H1 (cell line): Measurements from ENCODE around the gene TFF2.

ENCODE experiments used
- EZH2 ChIP-seq: fragments of 200-600 bp; sonication (generic); IDR thresholded peaks from 2 replicates; pipeline ENCODE4 v1.7.1; 2012; ENCODE audit warnings: low read depth, mild to moderate bottlenecking, moderate library complexity, low read length, inconsistent platforms; ENCODE audit not compliant: severe bottlenecking
- KDM5A ChIP-seq: fragments of 200-600 bp; IDR thresholded peaks from 2 replicates; pipeline ENCODE4 v1.7.1; 2012; ENCODE audit warnings: mild to moderate bottlenecking, low read length, inconsistent platforms, mixed read lengths
- MAX ChIP-seq: IDR thresholded peaks from 2 replicates; pipeline ENCODE4 v1.6.1; 2012; ENCODE audit warnings: inconsistent platforms
- POLR2A ChIP-seq, 2 experiments: IDR thresholded peaks; 1 replicate in 1 of 2; 2 replicates in 1 of 2; pipeline ENCODE4 v1.6.1; 2011; ENCODE audit warnings: low read depth in 2 of 2, low read length in 2 of 2, mild to moderate bottlenecking in 2 of 2; ENCODE audit errors: control extremely low read depth in 1 of 2
- RAD21 ChIP-seq, 2 experiments: IDR thresholded peaks in 1 of 2; conservative IDR thresholded peaks in 1 of 2; 2 replicates each; pipeline ENCODE4 v1.6.1; 2011; ENCODE audit warnings: low read depth in 2 of 2, low read length in 2 of 2, improper control_type of control experiment in 1 of 2, inconsistent platforms in 1 of 2, mild to moderate bottlenecking in 1 of 2, moderate library complexity in 1 of 2
- RFX5 ChIP-seq: IDR thresholded peaks from 2 replicates; pipeline ENCODE4 v1.6.1; 2011; ENCODE audit warnings: low read depth, low read length, improper control_type of control experiment, borderline replicate concordance
- SRF ChIP-seq: IDR thresholded peaks from 2 replicates; pipeline ENCODE4 v1.6.1; 2011; ENCODE audit warnings: mild to moderate bottlenecking, low read depth, low read length, moderate library complexity
- TAF1 ChIP-seq: IDR thresholded peaks from 2 replicates; pipeline ENCODE4 v1.6.1; 2011; ENCODE audit warnings: mild to moderate bottlenecking, low read depth, low read length
- USF2 ChIP-seq: IDR thresholded peaks from 2 replicates; pipeline ENCODE4 v1.6.1; 2011; ENCODE audit warnings: low read length, improper control_type of control experiment
- YY1 ChIP-seq: IDR thresholded peaks from 2 replicates; pipeline ENCODE4 v1.6.1; 2011; ENCODE audit warnings: low read depth, mild to moderate bottlenecking, low read length
- TF ChIP-seq, protein P1 (sequence below), 3 experiments: IDR thresholded peaks; 1 replicate in 2 of 3; 2 replicates in 1 of 3; pipeline versions ENCODE4 v1.5.1 to v1.6.1; 2011; ENCODE audit warnings: low read length in 3 of 3, mild to moderate bottlenecking in 3 of 3, inconsistent platforms in 2 of 3, low read depth in 1 of 3, moderate library complexity in 1 of 3; ENCODE audit not compliant: insufficient read depth in 1 of 3; ENCODE audit errors: control extremely low read depth in 1 of 3
- TF ChIP-seq, protein P2 (sequence below): IDR thresholded peaks from 2 replicates; pipeline ENCODE4 v1.6.1; 2011; ENCODE audit warnings: low read depth, mild to moderate bottlenecking, low read length; ENCODE audit not compliant: insufficient read depth

DNA sequence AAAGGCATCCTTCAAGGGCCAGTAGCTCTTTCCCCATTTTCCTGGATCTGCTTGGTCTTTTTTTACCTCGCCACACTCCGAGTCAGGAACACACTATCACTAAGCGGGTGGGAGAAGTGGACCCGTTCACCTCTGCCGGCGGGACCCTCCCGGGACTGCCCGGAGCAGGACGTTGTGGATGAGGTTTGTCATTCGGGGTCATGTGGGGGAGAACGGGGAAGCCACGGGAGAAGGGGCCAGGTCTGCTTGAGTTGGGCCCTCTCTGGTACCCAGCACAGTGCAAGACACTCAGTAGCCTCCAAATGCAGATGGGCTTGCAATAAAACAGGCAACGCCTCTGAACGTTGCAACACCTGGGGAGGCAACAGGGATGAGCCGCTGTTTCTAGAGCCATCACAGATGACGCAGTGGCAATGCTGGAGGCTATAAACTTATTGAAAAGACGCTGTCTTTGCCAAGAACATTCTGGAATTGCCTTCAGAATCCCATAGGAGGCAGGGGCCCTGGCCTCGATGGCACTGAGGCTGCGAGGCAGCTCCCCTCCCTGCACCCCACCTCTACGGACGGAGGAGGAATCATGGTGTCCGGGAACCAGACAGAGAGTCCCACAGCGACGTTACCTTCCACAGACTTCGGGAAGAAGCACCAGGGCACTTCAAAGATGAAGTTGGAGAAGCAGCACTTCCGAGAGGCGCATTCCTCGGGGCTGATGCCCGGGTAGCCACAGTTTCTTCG lies 3.8 kb downstream of the TFF2 start:
- TF ChIP-seq MAX (no peak), TAF1 (no peak), RFX5 (no peak), SRF (no peak), POLR2A (IDR thresholded peaks at IDR 0.05; ENCODE audit: control extremely low read depth in 1 of 2, low read depth in 2 of 2, low read length in 2 of 2) (no peak), EZH2 (no peak), RAD21 (IDR thresholded peaks at IDR 0.05 in 1 of 2, conservative IDR thresholded peaks at IDR 0.05 in 1 of 2; ENCODE audit: low read depth in 2 of 2, low read length in 2 of 2) (no peak), YY1 (no peak), KDM5A (no peak), USF2 (no peak)
- TF ChIP-seq, protein P1, sequence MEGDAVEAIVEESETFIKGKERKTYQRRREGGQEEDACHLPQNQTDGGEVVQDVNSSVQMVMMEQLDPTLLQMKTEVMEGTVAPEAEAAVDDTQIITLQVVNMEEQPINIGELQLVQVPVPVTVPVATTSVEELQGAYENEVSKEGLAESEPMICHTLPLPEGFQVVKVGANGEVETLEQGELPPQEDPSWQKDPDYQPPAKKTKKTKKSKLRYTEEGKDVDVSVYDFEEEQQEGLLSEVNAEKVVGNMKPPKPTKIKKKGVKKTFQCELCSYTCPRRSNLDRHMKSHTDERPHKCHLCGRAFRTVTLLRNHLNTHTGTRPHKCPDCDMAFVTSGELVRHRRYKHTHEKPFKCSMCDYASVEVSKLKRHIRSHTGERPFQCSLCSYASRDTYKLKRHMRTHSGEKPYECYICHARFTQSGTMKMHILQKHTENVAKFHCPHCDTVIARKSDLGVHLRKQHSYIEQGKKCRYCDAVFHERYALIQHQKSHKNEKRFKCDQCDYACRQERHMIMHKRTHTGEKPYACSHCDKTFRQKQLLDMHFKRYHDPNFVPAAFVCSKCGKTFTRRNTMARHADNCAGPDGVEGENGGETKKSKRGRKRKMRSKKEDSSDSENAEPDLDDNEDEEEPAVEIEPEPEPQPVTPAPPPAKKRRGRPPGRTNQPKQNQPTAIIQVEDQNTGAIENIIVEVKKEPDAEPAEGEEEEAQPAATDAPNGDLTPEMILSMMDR (IDR thresholded peaks at IDR 0.05; ENCODE audit: control extremely low read depth in 1 of 3, insufficient read depth in 1 of 3, low read depth in 1 of 3, low read length in 3 of 3), result no peak
- TF ChIP-seq, protein P2, sequence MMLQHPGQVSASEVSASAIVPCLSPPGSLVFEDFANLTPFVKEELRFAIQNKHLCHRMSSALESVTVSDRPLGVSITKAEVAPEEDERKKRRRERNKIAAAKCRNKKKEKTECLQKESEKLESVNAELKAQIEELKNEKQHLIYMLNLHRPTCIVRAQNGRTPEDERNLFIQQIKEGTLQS, result no peak
